Kidney glomerular epithelial cell (primary cell): ENCODE measurements around the gene CERKL.

ENCODE experiments used
- DNase-seq: peaks from one replicate; lab custom pipeline; 2025; lab: John Stamatoyannopoulos, UW

CERKL gene

DNA sequence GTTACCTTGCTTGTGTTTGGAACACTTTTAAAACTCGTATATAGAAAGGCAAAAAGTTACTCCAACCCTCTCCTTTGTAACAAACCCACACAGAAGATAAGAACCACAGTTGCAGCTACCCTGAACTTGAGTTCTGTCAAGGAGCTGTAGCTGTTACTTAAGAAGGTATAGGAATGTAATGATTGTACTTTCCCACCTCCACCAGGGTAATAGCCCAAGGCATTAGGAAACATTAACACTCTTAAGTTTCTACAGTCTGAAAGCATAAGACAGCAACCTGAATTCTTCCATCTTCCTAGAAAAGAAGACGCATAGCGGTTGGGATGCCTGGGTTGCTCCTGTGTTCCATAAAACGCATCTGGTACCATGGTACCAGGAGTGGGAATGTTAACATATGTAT lies 156.7 kb downstream of the CERKL start:
- DNase-seq, result no peak

- DNase-seq, result no peak
Measured at GRCh38 chr2:181499231-181499630, 157.7 kb downstream of the CERKL start.
